NCI-H2107 treated with DMSO at 0.1 percent for 48 hours (cell line): ENCODE results near the gene RGS6.

Source experiments
- DNase-seq: peaks from one replicate; lab custom pipeline; 2025; ENCODE audit not compliant: unreplicated experiment; lab: John Stamatoyannopoulos, UW

RGS6 gene

DNA sequence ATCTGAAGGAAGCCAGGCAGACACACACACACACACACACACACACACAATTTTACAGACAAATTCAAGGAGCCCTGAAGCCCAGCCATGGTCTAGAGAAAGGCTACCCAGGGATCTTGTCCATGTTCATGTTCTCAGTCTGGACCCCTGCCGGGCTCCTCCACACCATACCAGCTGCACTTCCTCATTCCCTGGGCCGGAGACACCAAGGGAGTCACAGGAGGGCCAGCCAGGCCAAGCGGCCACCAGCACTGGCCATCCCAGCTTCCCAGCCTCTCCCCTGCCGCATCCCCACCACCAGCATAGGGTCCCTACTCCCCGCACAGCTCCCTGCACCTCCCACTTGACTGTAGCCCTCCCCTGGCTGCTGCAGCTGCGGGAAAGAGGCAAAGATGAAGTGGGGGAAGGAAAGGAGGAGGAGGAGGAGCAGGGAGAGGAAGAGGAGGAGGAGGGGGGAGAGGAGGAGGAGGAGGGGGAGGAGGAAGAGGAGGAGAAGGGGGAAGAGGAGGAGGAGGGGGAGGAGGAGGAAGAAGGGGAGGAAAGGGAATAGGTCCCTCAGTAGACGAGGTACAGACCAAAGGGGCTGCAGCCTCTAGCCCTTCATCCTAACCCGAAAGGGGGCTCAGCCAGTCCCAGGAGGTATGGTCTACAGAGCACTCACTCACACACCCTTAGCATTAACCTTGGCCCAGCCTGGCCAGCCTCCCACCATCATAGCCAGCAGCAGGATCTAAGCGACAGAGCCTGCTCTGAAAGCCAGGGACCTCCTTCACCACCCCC lies 668.5 kb downstream of the RGS6 start:
- no peak for DNase-seq

DNA sequence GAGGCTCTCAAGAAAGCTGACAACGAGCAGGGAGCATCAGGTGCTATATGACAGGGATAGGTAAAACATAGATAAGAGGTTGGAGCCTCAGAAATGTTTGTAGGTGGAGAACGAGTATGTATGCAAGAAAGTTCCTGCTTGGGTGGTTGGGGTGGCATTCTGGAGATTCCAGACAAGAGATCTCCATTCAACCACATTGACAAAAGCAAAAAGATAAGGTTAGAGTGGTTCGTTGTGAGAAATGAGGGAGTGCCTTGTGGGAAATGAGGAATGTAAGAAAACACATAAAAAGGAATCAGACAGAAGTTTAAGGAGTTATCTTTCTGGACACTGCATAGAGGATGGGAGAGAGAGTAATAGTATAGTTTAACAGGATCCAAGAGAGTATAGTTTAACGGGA lies 671.4 kb downstream of the RGS6 start:
- DNase-seq: no peak

DNA sequence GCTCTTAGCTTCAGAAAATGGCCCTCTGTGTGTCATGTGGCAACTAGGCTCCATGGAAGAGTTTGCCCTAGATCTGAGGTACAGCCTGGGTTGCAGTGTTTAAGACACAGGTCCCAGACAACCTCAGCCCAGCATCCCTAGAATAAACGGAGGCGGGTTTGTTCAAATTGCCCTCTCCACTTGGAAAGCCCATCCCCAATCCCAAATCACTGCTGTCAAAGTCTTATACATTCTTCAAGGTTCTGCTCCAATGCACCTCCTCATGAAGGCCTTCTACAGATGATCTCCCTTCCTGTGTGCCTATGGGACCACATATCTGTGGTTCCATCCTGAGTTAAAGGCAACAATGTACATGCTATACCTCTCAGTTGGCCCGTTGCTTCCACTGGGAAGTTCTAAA lies 671.9 kb downstream of the RGS6 start:
- DNase-seq: no peak

DNA sequence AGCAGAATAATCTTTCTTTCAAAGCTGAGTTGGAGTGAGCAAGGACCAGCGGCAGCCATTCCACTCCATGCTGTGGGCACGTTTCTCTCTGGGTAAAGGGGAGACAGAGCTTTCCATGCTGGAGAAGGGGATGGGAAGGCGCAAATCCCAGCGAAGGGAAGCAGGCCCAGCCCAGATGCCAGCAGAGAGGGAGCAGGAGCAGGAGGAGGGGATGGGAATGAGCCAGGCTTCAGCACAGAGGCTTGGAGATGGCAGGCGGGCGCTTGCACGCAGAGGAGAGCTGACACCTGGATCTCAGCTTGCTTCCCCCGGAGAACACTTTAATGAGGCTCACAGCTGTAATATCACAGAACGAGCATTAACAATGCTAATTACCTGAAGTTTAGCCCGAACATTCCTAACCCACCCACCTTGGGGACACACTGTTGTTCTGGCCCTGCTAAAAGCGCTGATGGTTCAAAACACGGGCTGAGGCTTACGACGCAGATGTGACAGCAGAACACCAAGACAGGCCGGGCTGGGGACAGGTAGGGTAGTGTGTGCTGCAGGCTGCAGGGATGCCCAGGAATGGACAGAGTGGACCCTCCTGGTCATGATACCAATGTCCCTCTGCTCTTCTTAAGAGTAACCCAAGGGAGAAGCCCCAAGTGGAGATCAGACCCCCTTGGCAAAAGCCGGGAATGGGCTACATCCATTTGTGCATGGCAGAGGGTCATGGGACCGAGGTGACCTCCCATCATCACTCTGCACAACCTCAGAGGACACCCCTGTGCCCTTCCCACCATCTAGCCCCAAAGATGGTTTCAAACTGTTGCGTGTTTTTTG lies 673.1 kb downstream of the RGS6 start:
- DNase-seq: no peak

DNA sequence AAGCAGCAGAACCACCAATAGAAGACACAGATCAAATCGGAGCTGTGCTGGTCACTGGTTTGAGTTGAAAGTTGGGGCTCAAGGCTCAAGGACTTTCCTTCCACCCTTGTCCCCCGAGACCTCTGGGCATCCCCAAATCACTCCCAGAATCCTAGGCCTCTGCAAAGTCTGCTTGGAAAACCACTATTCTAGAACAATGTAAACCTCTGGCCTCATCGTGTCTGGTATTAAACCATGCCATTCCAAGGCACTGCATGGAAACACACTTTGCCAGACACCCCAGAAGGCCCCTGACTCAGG lies 673.6 kb downstream of the RGS6 start:
- no peak for DNase-seq

DNA sequence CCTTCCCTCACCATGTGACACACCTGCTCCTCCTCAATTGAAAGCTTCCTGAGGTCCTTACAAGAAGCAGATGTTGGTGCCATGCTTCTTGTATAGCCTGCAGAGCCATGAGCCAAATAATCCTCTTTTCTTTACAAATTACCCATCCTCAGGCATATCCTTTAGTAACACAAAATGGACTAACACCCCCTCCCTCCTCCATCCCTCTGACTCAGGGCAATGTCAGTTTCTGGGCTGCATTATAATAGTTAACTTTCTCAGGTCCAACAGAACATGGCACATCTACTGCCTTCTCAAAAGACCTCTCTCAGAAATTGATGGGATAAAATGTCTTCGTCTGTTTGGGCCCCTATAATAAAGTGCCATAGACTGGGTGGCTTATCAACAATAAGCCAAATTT lies 674.6 kb downstream of the RGS6 start:
- DNase-seq: no peak

DNA sequence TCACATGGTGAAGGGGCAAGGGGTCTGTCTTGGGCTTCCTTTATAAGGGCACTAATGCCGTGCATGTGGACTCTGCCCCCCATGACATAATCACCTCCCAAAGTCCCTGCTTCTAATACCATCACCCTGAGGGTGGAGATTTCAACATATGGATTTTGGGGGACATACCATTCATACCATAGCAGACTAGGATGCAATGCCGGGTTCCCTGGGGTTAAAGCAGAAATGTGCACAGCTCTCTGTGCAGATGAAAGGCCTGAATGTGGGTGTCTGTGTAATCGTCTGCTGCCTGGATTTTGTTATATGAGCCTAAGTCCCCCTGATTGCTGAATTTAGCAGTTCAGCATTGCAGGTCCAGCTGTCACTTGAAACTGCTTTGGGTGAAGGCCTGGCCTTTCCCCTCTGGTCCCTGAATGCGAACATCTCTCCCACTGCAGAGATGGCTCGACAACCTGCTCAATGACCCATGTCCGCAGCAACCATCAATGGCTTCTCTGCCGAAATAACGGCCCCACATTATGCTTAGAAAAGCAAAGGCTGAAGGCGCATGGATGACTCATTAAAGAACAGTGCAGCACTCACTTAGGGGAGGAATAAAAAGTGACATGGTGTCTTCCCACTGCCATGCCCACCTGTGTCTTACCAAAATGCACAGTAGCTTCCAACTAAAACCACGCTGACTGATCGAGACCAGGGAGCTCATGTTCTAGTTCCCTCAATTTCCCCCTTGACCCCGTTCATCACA lies 675.3 kb downstream of the RGS6 start:
- no peak for DNase-seq

DNA sequence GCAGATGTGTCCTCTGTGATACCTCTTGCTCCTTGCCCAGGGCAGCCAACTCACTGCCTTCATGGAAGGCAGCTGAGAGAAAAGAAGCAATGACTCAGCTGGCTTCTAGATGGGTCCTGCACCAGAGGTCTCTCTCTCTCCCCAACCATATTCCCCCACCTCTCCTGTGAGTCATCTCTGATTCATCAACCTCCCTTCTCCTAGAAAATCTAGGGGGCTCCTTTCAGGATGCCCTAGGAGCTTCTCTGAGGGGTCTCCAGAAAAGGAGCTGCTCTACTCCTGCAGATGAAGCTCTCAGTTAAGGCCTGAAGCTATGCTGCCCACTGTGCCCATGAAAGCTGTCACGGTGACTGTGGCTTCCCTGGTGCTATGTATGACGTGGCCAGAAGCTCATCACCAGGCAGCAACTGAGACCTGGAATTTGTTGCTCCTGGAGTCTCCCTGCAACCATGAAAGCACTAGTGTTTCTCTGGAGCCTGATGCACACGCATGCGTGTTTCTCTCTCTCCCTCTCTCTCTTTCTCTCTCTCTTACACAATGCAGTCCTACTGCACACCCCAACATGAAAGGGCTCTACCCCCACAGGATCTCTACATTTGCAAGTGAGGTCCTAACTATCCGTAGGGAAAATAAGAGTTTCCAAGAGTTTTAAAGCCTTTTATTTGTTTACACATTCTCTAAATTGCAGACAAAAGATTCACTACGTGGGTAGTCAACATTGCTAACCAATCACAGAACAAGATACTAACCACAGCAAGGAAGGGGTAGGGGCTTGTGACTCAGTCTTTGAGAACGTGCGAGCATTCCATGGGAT lies 676.4 kb downstream of the RGS6 start:
- no peak for DNase-seq

DNA sequence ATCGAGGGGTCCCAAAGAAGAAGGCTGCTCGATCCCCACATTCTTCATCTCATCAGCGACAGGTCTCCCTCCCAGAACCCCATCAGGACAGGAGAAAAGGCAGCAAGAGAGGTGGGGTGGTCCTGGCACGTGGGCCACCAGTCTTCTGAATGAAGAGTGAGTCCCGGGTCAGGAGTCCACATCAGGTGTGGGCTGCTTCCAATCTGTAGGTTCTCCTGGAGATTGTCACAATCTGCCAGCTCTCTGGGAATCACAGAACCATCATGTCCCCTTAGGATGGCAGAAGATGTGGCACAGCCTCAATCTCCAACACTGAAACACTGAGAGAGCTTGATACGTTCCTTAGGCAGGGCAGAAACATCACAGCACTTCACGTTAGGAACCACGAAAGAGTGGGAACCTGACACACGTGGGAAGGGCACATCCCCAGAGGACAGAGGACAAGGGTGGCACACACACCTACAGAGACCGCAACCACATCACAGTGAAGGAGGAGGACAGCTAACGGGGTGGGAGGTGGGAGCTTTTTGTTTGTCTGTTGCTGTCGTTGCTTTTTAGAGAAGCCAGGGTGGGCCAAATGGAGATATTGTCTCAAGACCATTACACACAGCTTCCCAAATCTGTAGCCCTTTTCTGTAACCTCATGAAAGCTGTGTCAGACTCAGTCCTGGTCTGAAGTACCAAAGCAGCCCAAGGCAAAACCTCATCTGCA lies 677.1 kb downstream of the RGS6 start:
- DNase-seq: no peak

DNA sequence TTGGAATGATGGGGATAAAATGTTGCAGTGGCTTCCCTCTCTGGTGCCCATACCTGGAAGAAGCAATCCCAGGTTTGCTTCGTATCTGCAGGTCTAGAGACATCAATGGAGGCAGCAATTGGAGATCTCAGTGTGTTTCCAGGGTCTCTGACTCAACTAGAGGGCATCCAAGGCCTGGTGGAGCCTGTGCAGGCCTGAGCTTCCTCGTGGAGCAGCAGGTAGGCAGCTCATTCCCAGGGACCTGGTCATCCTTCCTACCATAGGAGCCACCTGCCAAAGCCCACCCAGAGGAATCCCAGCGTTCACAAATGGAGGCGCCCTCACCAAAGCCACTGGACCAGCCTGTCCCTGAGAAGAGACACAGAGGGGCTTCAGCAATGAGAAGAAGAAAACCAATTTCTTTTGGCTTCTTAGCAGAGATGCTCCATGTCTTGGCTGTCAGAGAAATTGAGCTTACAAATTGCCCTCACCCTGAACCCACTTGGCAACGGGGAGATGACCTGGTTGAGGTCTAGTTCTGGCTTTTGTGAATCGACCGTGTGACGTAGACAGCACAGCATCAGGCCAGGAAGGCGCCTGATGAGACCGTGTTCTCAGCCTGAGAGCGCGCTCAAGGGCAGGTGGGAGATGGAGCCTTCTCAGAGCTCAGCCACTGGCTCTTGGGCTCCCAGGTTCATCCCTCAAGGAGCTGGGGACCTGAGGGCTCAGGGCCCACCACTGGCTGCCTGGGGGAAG lies 678.0 kb downstream of the RGS6 start:
- DNase-seq: no peak

DNA sequence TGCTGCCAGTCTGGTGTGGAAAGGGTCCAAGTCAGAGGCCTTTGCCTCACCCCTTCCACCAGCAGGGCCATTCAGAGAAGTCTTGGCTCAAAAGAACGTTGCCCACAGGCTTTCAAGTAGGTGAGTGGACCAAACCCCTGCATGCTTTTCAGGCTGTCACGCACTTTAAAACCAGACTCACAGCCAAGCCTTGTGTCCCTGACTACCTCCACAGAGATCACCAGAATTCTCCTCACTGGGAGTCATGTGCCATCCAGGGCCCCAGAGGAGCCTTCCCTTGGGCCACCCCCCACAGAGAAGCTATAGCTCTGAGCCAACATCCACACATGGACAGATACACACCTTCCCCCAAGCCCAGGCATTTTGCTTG lies 678.6 kb downstream of the RGS6 start:
- no peak for DNase-seq

DNA sequence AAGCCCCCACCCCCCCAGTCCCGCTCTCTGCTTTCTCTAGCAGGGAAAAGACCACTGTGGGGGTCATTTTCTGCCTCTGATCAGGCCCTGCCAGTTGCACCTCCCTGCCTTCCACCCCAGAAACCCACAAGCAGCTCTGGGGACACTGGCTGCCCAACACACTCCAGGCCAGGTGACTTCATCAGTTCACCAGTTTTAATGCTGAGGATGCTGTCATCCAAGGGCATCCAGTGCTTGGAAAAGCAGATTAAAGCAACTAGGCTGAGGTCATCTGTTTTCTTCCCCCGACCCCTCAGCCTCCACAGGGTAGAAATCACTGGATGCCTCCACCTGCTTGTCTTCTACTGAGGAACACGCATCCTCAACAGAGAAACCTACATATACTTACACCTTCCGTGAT lies 679.3 kb downstream of the RGS6 start:
- DNase-seq: no peak

DNA sequence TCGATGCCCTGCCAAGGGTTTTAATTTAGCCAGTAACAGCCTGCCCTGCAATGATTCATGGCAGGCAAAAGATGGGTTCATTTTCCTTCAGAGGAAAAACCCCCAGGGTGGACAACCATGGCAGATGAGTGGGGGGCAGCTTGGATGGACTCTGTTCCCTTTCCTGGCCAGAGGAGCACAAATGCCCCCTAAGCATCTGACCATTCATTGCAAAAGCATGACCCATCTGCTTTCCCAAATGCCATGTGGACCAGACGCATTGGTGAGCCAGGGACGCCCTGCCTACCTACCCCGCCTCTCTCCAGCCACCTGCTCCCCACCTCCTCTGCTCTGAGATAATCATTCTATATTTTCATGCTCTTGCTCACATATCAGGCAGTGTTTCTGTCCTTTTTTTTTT lies 679.8 kb downstream of the RGS6 start:
- no peak for DNase-seq

DNA sequence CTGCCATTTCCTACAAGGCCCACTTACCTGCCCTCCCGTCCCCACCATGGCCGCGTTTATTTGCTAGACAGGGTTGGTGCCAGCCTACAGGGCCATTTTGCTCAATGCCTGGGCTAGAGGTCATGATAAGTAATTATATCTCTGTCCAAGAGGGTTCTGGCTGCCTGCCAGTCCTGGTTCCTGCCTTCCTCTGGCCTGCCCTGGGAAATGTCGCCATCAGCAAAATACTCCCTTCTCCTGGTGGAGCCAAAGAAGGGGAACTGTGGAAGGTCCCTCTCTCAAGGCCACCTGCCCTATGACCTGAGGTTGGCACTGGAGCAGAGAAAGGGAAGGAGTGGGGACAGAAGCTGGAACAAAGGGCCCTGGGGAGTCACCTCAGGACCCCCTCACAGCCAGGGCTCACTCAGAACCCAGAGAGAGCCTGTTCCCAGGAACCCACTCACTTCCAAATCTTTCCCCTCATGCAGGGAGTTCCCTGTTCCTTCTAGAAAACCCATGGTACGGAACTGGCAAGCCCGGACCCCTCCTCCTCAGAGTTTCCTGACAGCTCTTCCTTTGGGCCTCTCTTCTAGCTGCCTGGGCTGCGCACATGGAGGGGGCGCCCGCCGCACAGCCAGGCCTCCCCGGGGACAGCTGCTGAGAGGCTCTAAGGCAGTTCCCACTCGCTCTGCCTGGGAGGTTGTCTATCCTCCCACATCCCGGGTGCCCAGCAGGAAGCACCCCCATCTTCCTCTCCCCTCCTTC lies 681.2 kb downstream of the RGS6 start:
- DNase-seq: no peak

DNA sequence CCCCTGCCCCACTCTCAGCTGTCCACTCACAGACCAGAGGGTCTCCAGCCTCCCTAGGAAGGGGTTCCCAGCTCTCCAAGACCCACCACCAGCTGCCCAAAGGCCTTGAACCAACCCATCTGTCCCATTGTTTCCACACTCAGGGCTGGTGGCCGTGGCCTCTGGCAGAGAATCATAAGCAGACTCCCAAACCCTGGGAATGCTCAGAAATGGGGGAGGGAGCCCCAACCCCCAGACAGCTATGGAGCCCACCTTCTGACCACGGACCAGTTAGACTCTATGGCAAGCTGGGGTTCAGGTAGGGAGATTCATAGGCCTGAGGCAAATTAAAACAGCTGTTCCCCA lies 681.7 kb downstream of the RGS6 start:
- DNase-seq: no peak

DNA sequence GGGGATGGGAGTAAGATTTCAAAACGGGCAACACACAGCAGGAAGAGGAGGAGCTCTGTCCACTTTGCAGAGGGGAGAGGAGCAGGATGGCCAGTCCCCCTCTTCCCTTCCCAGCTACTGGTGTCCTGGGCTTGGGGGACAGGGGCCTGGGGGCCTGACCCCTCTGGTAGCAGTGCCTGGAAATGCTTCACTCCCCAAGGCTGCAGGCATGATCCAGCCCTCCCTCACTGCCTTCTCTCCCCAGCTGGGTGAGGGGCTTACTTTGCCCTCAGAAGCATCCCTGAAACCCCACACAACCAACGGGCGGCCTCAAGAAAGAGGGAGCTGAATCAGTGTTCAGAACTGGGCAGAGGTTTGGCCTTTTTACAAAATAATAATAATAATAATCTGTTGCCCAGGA lies 682.1 kb downstream of the RGS6 start:
- DNase-seq: no peak

DNA sequence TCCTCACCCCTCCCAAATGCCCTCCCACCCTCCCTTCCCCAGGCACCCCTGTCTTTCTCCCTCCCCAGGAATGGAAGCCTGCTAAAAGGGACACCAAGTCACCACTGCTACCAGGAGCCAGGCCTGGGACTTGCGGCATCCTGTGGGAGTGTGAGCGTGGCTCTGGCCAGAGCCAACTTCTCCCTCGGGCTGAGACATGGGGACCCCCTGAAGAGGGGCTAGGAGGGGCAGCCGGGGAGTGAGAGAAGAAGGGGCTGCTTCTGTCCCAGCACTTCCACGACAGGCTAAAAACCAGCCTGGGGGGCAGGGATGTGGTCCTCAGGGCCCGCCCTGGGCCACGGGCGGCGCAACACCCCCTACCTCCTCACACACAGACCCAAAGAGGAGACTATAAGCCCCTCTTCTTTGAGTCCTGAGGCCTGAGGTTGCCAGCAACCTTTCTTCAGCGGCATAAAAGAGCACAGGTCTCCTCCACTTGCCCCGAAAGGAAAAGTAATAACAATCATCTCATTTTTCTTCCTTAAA lies 682.7 kb downstream of the RGS6 start:
- DNase-seq: no peak

DNA sequence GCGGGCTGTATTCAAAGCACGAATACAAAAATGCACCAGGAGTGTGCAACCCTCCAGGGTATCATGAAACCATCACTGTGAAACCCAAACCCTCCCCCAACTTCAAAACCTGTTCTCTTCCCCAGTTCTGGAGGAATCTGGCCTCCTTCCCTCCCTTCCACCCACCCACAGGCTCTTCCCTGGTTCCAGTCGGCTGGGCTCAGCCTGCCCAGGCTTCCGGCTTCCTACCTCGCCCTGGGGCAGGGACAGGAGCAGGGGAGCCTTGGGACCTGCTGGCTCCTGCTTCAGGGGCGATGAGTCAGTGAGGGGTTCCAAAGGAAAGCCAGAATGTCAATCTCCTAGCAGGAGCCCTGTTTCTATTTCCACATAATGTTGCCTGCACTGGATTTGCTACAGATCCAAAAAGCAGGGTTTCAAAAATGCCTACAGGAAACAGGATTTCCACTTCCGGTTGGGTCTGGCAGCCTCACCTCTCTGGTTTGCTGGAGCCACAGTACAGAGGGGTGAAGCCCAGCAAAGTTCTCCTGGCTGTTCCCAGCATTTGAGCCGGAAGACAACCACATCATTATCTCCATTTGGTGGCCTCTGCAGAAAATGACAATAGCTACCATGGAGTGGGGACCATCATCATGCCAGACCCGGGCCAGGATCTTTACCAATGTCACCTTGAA lies 683.4 kb downstream of the RGS6 start:
- DNase-seq: no peak
